ENCODE measurements around the gene SUPT6H. TPM values are rescaled to one million over a fixed set of nuclear protein-coding genes. Genes with fewer than 3 reads are reported as not detected.

Gene SUPT6H
- total and polyA plus RNA-seq, 2 of the 4 experiments (the other 2 are of a cell fraction), result 41.4 to 44.8 TPM

DNA sequence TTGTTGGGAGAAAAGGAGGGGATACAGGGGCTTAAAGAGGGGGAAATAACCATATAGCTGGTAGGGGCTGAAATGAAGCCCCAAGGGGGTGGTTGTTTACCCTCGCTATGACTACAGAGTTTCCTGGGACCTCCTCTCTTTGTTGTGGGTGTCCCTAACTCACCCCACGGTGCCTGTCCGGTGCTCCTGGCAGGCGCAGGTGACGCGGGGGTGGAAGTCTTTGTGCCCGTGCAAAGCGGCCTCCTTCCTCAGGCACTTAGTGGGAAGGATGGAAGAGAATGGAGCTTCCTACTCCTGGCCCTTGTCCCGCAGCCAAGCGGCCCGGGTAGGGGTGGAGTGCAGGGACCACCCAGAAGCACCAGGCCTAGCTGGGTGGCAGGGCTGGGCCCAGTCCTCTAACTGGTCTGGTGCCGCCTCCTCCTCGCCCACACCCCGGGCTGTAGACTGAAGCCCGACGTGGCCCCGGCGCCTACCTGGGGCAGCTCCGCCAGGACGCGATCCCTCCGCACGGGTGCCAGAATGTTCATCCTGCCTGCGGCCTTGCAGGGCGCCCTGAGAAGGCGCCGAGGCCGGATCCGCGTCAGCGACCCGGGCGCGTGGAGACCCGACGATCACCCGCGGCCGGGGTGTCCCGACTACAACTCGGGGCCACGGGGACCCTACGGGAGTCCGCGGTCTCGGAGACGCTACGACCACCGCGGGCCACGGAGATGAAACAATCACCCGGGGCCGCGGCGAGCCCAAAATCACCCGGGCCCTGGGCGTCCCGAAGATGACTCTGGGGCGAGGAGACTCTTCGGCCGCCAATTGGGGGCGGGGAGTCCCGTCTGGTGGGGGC is 55.0 kb downstream of the SUPT6H start:
- peak overlapping the region; percentile 83 for H2AFZ ChIP-seq (replicated peaks; ENCODE audit: low read length, poor library complexity)
- H3K27me3 ChIP-seq (ENCODE audit: control insufficient read depth, insufficient read depth, low read length), result no peaks in the 10 kb centered on the region
- peaks cover 41% of the 10 kb centered on the region for H3K36me3 ChIP-seq (ENCODE audit: control insufficient read depth, insufficient read depth, low read length)
- H4K5ac ChIP-seq (ENCODE audit: low read depth, low read length), result peak overlapping the region; percentile 49
- no peak overlapping the region for H2BK20ac ChIP-seq (ENCODE audit: low read depth, low read length)
- DNase-seq (peak; percentile 19), ATAC-seq (ENCODE audit: low read depth) (peak; percentile 0)
- H2AK5ac ChIP-seq (ENCODE audit: low read depth, low read length), result peak overlapping the region; percentile 35
- peak overlapping the region; percentile 42 for H3K23ac ChIP-seq (ENCODE audit: low read depth, low read length)
- intact Hi-C loops (cut with micrococcal nuclease), result no loop called here
- H3K9me1 ChIP-seq (ENCODE audit: insufficient read depth, low read length), result peaks cover 23% of the 10 kb centered on the region; the same call in 1 of the 2 replicates
- H3K4me3 ChIP-seq (ENCODE audit: insufficient read depth, low read depth, low read length), result peak overlapping the region; percentile 80
- peak overlapping the region; percentile 95 for H3K4ac ChIP-seq (ENCODE audit: low read depth, low read length)
- peak overlapping the region; percentile 73 for H3K56ac ChIP-seq (ENCODE audit: extremely low read depth, insufficient read depth, low read length)
- H2BK15ac ChIP-seq (ENCODE audit: low read depth, low read length), result no peak overlapping the region
- peak overlapping the region; percentile 99 for H2AK9ac ChIP-seq (replicated peaks; ENCODE audit: low read depth, low read length, poor library complexity)
- peak overlapping the region; percentile 99 for H2BK5ac ChIP-seq (ENCODE audit: low read depth, low read length, poor library complexity, severe bottlenecking)
- dilution Hi-C loops (cut with HindIII; ENCODE audit: low sequenced_read_pairs, unreplicated experiment), result no loop called here
- peak overlapping the region; percentile 58 for H2BK120ac ChIP-seq (ENCODE audit: low read depth, low read length)
- in situ Hi-C loops (cut with MboI; ENCODE audit: low sequenced_read_pairs), result no loop called here
- H4K20me1 ChIP-seq (ENCODE audit: insufficient read depth, low read length), result peaks cover 37% of the 10 kb centered on the region
- WGBS, 2 experiments (ENCODE audit: extremely low coverage in 2 of 2, insufficient read length in 1 of 2), result 0% methylated on average over 40 of the region's 63 CpGs; no CpG with 5 or more reads in 1 of the 2 experiments
- H3K9me3 ChIP-seq (ENCODE audit: control insufficient read depth, insufficient read depth, low read length), result no peaks in the 10 kb centered on the region
- peaks cover 16% of the 10 kb centered on the region for H3K4me1 ChIP-seq (ENCODE audit: control insufficient read depth, insufficient read depth, low read length)
- peak overlapping the region; percentile 96 for H3K9ac ChIP-seq (ENCODE audit: low read depth, low read length)
- H4K91ac ChIP-seq (ENCODE audit: insufficient read depth, low read depth, low read length), result peak overlapping the region; percentile 64
- no TSS peak for BruUV-seq (replicated peaks)
- POLR2A ChIA-PET (ENCODE audit: unreplicated experiment), result interaction anchor here (0.5 kb wide), 1 partner anchor 199 kb away, joined by 3 read pairs; no protein-coding TSS in a partner anchor
- H4K8ac ChIP-seq (ENCODE audit: low read depth in 2 of 2, low read length in 2 of 2), result peak overlapping the region; percentile 65 to 94
- peak overlapping the region; percentile 98 for H3K27ac ChIP-seq (ENCODE audit: insufficient read depth, low read length)
- peak overlapping the region; percentile 97 for H3K4me2 ChIP-seq (ENCODE audit: low read depth, low read length)
- H3K14ac ChIP-seq (replicated peaks; ENCODE audit: low read depth, low read length), result peak overlapping the region; percentile 85
- H3K18ac ChIP-seq (ENCODE audit: low read depth, low read length), result peak overlapping the region; percentile 67
- CTCF ChIA-PET, result no interaction called here
- H3K79me1 ChIP-seq (ENCODE audit: low read depth in 1 of 2, low read length in 2 of 2), result peaks cover 3 to 60% of the 10 kb centered on the region in 2 experiments; a peak in 2 of 4 replicates
- no peak for TF ChIP-seq MAFK (IDR thresholded peaks at IDR 0.05; ENCODE audit: low read depth, low read length)
- no peak for TF ChIP-seq CHD1 (IDR thresholded peaks at IDR 0.05; ENCODE audit: low read depth, low read length)
- TF ChIP-seq, protein P1, sequence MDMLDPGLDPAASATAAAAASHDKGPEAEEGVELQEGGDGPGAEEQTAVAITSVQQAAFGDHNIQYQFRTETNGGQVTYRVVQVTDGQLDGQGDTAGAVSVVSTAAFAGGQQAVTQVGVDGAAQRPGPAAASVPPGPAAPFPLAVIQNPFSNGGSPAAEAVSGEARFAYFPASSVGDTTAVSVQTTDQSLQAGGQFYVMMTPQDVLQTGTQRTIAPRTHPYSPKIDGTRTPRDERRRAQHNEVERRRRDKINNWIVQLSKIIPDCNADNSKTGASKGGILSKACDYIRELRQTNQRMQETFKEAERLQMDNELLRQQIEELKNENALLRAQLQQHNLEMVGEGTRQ (IDR thresholded peaks at IDR 0.05; ENCODE audit: low read depth, low read length), result no peak
- TF ChIP-seq MXI1 (IDR thresholded peaks at IDR 0.05; ENCODE audit: borderline replicate concordance, low read depth, low read length), result no peak
- TF ChIP-seq RAD21 (IDR thresholded peaks at IDR 0.05; ENCODE audit: low read length), result no peak
- no peak for TF ChIP-seq RCOR1 (IDR thresholded peaks at IDR 0.05; ENCODE audit: insufficient replicate concordance, low read length)
- TF ChIP-seq RFX5 (IDR thresholded peaks at IDR 0.05; ENCODE audit: low read depth, low read length), result no peak
- no peak for TF ChIP-seq FOS (IDR thresholded peaks at IDR 0.05; ENCODE audit: low read depth, low read length)
- TF ChIP-seq, protein P2, sequence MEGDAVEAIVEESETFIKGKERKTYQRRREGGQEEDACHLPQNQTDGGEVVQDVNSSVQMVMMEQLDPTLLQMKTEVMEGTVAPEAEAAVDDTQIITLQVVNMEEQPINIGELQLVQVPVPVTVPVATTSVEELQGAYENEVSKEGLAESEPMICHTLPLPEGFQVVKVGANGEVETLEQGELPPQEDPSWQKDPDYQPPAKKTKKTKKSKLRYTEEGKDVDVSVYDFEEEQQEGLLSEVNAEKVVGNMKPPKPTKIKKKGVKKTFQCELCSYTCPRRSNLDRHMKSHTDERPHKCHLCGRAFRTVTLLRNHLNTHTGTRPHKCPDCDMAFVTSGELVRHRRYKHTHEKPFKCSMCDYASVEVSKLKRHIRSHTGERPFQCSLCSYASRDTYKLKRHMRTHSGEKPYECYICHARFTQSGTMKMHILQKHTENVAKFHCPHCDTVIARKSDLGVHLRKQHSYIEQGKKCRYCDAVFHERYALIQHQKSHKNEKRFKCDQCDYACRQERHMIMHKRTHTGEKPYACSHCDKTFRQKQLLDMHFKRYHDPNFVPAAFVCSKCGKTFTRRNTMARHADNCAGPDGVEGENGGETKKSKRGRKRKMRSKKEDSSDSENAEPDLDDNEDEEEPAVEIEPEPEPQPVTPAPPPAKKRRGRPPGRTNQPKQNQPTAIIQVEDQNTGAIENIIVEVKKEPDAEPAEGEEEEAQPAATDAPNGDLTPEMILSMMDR (conservative IDR thresholded peaks at IDR 0.05; ENCODE audit: low read depth, low read length), result no peak
- no peak for TF ChIP-seq MAZ (IDR thresholded peaks at IDR 0.05; ENCODE audit: borderline replicate concordance, low read depth, low read length)
- TF ChIP-seq CEBPB (IDR thresholded peaks at IDR 0.05; ENCODE audit: low read depth, low read length), result no peak
- TF ChIP-seq NFE2L2 (IDR thresholded peaks at IDR 0.05; ENCODE audit: low read depth, low read length), result no peak
- no peak for TF ChIP-seq POLR2A (IDR thresholded peaks at IDR 0.05; ENCODE audit: low read depth, low read length)
- TF ChIP-seq, protein P3, sequence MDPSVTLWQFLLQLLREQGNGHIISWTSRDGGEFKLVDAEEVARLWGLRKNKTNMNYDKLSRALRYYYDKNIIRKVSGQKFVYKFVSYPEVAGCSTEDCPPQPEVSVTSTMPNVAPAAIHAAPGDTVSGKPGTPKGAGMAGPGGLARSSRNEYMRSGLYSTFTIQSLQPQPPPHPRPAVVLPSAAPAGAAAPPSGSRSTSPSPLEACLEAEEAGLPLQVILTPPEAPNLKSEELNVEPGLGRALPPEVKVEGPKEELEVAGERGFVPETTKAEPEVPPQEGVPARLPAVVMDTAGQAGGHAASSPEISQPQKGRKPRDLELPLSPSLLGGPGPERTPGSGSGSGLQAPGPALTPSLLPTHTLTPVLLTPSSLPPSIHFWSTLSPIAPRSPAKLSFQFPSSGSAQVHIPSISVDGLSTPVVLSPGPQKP (IDR thresholded peaks at IDR 0.05; ENCODE audit: borderline replicate concordance, low read depth, low read length), result no peak

All from IMR-90 (cell line).